GM18861 (cell line): ENCODE results near the gene ATP13A4.
"Not testable (repeated sequence)": the region's sequence is repeated elsewhere in the genome, so short reads cannot be mapped to it uniquely, and the experiment has no call there.

ENCODE experiments used
- ATAC-seq: cut with Tn5 transposase; IDR thresholded peaks from one replicate; pipeline ENCODE4 v1.9.1; 2021; ENCODE audit not compliant: unreplicated experiment

Gene ATP13A4

DNA sequence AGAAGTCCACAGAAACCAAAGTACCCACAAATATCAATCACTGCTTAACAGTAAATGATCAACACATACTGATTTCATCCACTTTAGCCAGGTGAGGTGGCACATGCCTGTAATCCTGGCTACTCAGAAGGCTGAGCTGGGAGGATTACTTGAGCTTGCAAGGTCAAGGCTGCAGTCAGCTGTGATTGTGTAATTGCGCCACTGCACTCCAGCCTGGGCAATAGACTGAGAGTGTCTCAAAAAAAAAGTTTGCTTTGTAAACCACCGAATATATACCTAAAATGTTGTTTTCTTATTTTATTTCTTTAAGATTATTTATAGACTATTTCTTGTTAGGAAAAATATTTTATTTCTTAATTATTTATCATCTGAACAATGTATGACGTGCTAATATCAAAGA is 8.7 kb upstream of the ATP13A4 start:
- ATAC-seq: no peak

DNA sequence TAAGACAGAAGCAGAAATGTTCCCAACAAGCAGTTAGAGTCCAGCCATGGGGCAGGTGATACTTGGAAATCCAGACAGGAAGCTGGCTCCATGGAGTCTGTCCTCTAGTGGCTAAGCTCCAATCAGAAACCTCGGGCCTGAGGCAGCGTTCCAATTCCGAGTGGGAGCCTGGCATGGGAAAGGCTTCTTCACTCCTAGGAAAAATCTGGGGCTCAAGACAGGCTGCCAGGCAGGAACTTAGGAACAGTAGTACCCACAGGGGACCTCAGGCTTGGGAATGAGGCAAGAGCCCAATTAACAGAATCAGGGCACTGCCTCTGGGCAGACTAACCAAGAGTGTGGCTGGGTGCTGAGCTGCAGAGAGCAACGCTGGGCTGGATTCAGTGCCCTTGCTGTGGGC is 6.2 kb upstream of the ATP13A4 start:
- no peak for ATAC-seq

DNA sequence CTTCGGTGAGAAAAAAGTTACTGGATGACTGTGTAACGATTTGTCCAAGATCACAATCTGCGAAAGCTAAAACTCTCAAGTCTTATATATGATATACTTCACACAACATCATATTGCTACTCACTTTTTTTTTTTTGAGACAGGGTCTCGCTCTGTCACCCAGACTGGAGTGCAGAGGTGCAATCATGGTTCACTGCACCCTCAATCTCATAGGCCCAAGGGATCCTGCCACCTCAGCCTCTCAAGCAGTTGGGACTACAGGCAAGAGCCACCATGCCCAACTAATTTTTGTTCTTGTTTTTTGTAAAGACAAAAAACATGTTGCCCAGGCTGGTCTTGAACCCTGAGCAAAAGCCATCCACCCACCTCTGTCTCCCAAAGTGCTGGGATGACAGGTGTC is 5.4 kb upstream of the ATP13A4 start:
- no peak for ATAC-seq

DNA sequence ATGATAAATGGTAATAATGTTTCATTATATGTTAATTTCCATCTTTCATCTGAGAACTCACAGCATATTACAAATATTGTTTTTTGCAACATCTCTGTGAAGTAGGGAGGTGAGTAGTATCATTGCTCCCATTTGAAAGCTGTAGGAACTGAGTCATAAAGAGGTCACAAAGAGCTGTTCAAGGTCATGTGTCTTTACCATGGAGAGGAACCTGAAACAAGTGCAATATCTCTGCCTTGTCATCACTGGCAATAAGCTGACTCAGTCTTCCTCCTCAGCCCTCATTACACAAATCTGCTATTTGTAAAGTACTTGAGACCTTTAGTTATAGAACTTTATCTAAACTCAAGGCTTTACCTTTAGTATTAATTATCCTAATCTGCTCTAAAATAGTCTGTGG is 4.4 kb upstream of the ATP13A4 start:
- no peak for ATAC-seq

DNA sequence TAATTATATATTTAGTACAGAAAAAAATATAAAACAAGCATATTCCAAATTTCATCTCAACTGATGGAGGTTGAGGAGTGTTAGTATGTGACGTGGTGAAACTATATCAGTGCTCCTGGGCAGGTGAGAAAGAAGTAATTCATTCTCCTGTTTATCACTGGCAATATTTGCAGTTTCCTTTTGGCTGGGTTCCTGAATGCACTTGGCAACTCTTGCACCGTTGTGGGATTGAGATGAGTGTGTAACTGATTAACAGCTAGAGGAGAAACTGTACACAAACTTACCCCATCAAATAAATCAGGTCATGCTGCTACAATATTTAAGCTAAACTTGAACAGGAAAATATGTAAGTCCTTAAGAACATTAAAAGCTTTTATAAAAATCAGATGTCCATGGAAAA is 2.1 kb upstream of the ATP13A4 start:
- ATAC-seq: no peak

DNA sequence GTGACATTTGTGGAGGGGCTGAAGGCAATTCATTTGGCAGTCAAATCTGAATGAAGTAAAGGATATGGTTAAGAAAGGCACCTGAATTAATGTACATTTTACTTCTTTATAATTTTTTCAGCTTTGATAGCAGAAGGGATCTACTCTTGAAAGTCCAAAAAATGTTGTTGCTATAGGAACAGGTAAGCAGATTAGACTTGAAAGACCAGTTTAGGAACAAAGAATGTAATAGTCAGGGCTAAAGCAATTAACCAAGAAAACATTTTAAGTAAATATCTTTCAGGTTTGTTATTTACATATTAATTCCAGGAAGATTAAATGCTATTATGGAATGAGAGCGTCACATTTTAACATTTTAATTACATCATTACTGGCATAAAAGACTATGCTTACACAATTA is 1.1 kb downstream of the ATP13A4 start:
- no peak for ATAC-seq

DNA sequence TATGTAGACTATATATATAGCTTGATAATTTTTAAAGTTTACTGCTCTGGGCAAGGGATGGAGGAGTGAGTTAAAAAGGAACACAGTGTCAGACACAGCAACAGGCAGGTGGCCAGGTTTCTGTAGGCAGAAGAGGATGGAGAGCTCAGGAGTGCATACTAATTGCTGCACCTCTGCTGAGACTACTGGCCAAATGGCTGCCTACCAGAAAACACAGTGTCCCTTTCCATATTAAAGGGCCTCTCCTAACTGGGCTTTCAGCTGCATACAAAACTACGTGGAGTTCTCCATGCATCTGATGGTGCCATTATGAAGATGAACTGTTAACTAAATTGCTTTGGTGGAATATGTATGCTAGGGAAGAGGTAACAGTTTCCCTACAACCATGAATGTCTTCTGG is 1.8 kb downstream of the ATP13A4 start:
- ATAC-seq: no peak

DNA sequence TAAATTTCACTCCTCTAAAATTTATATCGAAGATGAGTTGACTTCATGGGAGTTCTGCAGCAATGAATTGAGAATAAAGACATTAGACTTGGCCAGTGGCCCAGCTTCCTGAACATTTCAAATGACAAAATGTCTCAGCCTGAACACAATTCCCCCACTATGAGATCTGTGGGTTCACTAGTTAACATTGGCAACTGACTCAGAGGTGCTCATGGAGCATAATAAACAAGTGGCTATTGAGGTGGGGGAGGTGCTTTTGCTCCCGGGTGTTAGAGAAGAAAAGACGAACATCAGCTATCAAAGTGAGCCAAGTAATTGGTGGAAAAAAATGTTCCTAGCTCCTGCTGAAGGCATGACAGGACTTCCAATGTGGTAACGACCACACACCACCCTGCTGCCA is 6.3 kb downstream of the ATP13A4 start:
- ATAC-seq: no peak

DNA sequence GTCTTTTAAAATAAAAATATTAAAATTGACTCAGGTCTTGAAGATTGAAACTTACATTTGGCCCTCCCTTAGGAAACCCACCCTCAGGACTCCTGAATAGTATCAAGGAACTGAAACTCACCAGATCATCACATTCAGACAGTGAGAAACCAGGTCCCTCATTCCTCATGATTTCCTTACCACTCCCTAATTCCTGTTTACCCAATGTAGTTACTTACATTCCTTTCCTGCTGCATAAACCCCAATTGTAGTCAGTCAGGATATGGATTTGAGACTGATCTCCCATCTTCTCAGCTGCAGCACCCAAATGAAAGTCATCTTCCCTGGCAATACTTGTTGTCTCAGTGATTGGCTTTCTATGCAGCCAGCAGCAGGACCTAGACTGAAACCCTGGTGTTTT is 8.6 kb downstream of the ATP13A4 start:
- ATAC-seq: no peak

DNA sequence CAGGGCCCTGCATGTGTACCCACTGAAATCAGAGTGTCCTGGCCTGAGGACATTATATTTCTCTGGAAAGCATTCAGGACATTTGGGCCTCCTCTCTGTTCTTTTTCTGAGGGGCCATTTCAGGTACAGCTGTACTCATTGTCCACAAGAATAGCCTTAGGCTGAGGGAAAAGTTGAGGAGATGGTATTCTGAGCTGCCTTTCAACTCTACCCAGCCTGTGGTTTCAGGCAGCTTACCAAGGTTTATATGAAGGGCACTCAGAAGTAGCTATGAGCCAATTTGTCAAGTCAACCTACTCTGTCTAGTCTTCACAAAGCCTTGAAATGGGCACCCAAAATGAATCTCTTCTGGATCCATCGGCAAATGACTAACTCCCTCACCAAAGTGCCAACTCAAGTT is 9.4 kb downstream of the ATP13A4 start:
- no peak for ATAC-seq

DNA sequence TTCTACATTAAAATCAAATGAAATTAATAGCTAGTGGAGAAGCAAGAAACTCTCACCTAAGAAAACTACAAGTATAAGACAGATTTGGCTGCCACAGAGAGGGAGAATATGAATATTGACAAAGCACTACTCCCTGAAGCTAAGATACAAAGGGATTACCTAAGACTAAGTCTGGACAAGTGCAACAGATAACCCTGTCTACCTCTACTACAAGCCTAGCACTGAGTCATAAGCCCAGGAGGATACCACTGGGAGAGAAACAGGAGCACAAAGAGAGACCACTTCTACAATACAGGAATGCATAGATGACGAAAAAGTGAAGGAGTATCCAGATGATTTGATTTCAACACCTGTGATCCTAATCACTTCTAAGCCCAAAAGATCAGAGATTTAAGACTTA is 10.4 kb downstream of the ATP13A4 start:
- ATAC-seq: no peak

DNA sequence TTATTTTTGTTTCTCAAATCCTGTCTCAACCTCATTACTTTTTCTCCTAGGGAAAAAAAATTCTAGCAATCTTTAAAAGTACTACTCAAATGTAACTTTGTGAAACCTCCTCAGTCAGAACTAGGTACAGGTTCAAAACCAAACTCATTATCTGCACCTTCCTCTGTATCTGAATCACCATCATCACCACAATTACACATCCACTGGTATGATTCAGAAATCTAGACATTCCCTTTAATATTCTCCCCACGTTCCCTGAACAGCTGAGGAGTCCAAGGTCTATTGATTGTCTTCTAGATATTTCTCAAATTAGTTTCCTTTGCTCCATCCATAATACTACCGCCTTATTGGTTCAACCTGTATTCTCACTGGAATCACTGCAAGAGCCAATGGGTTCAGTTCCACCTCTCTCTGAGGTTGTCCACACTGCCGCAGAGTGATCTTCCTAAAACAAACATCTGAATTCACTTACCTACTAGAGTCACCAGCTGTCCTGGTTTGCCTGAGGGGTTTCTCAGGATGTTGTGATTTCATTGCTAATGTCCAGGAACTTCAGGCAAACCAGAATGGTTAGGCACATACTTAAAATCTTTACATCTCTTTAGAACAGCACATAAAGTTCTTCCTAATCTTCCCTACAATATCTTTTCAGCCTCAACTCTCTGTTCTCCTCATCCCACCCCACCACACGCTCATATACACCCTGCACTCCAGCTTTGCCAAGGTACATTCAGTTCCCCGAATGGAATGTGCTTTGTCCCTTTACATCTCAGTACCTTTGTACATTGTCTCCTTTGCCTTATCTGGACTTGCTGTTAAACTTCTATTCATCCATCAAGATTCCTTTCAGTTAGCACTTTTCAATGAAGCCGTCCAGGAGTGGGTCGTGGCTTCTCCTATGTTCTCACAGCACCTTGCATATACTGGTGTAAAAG is 24.2 kb downstream of the ATP13A4 start:
- no peak for ATAC-seq

DNA sequence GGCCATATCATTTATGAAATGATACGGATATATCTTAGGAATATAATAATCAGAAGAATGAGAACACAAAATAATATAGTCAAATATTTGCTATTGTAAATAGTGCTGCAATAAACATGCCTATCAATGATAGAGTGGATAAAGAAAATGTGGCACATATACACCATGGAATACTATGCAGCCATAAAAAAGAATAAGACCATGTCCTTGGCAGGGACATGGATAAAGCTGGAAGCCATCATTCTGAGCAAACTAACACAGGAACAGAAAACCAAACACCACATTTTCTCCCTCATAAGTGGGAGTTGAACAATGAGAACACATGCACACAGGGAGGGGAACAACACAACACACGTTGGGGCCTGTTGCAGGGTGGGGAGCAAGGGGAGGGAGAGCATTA is 28.6 kb downstream of the ATP13A4 start:
- ATAC-seq: not testable (repeated sequence)

DNA sequence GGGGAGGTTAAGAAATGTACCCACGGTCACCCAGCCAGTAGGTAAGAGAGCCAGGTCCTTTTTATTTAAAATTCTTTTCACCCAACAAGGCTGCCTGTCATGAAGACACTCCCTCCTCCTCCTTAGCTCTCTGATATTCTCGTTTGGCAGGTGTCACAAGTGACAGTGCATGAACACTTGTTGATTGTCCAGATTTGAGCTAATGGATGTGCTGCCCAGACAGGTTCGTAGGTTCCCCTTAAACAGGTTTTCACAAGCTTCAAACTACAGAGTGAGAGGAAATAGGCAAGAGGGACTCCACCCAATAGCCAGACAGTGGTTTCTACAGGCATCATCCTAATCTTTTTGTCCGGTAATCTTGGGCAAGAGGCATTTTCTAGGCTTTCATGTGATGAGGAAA is 32.2 kb downstream of the ATP13A4 start:
- ATAC-seq: no peak

DNA sequence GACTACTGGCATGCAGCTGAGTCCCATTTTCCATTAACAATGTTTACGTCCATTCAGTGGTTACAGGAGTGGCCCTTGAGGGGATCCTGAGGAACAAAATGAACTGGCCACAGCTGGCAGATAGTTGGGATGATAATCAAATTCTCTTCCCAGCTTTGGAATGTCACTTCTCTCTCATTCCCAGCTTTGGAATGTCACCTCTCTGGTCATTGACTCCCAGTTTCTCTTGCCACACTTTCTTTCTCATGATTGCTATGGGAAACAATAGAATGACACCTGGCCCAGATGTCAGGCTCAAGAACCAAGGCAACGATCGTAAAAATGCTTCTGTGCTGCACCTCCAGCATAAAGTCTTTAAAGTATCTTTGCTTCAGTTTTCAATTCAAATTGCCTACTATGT is 34.0 kb downstream of the ATP13A4 start:
- no peak for ATAC-seq

DNA sequence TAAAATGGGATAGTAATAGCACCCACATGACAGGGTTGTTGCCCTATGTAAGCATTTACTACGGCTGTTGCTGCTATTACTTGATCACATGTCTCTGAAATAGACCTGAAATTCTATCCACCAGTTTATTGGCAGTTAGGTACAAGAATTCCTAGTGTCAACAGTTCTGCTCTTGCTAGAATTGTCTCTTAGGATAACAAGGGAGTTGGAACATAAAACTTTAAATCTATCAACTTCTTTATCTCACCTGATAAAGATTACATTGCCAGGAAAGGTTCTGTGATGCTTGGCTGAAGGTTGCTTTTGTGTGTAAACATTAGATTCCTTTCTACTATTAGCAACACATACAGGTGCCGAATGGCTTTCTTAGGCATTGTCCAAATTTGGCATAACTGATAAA is 38.7 kb downstream of the ATP13A4 start:
- ATAC-seq: no peak

DNA sequence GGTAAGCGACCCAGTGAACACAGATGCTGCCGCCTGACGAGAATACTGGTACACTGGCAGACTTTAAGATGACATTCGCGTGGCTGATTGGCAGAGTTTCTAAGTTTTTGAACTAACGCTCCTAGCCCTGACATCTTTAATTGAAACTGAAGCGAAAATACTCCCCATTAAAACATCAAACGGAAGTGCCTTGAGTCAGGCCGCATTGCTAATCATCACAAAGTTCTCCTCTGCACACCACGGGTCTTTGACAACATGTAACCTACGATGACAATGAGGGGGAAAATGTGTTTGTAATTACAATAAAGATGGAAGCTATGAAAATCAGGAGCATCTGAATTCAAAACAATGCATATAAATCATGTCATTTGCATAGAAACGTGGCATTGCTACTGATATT is 44.5 kb downstream of the ATP13A4 start:
- ATAC-seq: no peak

DNA sequence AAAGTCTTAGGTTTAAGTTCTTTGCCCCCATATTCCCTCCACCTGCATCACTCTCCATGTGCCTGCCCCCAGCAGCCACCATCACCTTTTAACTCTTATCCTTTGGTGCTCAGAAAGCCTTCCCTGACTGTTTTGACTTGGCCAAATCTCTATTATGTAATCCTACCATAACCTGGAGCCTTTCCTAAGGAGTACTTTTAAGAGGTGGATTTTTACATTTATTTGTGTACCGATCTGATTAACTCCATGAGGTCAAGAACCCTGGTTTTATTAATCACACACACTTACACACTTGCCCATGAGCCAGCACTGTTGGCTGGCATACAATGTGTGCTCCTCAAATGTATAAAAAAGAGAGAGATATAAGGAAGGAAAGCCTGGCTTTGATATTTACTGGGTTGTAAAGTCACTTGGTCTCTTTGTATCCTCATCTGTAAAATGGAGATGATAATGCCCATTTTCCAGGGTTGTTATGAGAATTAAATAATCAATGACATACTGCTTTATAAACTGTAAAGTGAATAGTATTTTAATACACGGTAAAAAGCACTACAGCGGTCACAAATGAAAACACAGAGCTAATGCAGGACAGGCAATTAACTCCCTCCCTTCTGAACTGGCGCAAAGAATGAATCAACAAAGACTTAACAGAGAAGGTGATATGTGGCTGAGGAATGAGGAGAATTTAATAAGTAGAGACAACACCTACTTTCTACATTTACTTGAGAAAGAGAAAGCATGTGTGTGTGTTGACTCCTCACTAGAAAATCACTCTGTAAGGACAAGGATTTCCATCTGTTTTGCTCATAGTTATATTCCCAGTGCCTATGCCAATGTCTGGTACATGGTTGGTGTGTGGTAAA is 45.4 kb downstream of the ATP13A4 start:
- ATAC-seq: no peak

DNA sequence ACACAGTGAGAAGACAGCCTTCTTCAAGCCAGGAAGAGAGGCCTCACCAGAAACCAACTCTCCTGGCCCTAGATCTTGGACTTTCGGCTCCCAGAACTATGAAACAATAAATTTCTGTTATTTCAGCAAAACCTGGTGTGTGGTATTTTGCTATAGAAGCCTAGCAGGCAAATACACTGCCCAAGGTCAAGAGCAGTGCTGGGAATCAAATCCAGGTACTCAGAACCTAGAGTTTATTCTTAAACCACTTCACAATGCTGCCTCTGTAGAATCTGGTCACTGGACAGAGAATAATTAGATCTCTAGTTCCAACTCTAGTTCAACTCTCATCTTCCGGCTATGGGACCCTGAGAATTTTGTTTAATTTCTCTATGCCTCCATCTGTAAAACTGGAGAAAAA is 46.6 kb downstream of the ATP13A4 start:
- ATAC-seq: no peak

DNA sequence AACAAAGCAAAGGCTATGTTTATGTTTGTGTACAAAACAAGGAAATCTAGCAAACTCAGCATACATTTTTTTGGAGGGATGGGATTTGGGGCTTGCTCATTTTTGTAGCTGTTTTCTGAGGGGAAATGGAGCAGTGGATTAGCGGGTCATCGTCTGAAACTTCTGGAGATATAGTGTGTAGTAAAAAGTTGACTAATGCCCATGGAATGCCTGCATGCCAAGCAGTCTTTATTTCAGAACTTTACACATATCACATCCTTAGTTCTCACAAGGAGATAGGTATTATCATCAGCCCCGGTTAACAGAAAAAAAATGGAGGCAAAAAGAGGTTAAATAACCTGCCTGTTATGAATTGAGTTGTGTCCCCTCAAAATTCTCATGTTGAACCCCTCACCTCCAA is 47.1 kb downstream of the ATP13A4 start:
- no peak for ATAC-seq

DNA sequence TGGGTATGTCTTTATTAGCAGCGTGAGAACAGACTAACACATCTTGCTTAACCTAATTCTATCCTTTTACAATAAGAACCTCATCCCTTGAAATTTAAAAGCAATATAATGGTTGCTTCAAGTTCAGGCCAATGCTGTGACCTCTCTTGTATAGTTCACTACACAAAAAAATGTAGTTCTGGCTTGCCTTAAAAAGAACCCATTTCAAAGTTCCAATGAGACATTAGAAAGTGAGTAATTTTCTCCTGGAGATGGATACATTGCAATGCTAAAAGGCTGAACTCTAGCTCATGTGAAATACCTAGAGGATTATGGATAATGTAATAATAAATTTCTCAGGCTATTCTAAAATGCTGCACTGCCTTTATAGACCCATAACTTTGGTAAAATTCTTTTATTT is 47.8 kb downstream of the ATP13A4 start:
- no peak for ATAC-seq

DNA sequence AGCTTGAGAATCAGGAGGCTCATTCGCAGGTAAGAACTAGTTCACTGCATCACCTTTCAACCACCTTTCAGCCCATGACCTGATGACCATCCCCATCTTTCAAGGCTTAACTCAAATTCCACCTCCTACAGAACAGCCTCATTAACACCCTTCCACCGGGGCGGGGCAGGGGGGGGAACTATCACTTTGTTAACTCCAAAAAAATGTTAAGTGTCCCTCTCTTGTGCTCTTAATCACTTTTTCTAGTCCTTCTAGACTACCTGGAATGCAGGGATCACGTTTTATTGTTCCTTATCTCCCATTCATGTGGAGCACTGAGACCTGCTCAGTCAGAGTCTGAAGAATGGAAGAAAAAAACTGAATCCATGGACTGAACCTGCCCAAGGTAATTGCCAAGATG is 51.8 kb downstream of the ATP13A4 start:
- ATAC-seq: no peak
